Measurements from ENCODE around the gene TNFRSF25. TPM values are rescaled to one million over a fixed set of nuclear protein-coding genes. Genes with fewer than 3 reads are reported as not detected.

The TNFRSF25 gene
- total and polyA plus RNA-seq, 9 of the 15 experiments (the other 6 are each of a cell fraction or from before 2014, with no cell fraction given), result 0.24 to 0.49 TPM; not detected in 7

DNA sequence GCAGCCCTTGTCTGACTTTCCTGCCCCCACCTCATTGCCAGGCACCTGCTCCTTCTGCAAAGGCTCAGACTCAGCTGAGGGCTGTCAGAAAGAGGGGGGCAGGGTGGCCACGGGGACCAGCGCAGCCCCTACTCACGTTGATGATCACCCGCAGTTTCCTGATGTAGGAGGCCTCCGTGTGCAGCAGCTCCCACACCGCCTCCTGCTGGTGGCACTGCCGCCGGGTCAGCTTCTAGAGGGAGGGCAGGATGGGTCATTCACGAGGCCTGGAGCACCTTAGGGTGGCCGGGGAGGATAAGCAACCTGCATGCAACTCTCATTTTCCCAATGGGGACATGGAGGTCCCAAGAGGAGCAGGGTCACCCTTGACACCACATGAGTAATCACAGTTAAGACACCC is 6.4 kb upstream of the TNFRSF25 start (continued):
- TF ChIP-seq DACH1 (IDR thresholded peaks at IDR 0.05; ENCODE audit: partially characterized antibody) (no peak), SIX5 (IDR thresholded peaks at IDR 0.05; ENCODE audit: borderline replicate concordance in 1 of 2, insufficient read depth in 1 of 2, low read depth in 1 of 2, low read length in 2 of 2) (no peak), GATA2 (CRISPR knock-in tag; IDR thresholded peaks at IDR 0.05) (0 out of 2 replicates have a peak, but pooled peaks have one; percentile 7), ASH1L (IDR thresholded peaks at IDR 0.05; ENCODE audit: borderline replicate concordance, low read depth, partially characterized antibody) (no peak), NR1H2 (CRISPR knock-in tag; IDR thresholded peaks at IDR 0.05) (0 out of 2 replicates have a peak, but pooled peaks have one; percentile 44), BHLHE40 (IDR thresholded peaks at IDR 0.05; ENCODE audit: low read length) (peak; percentile 48; the same call in 1 of the 2 replicates), GABPB1 (CRISPR knock-in tag; IDR thresholded peaks at IDR 0.05) (peak; percentile 57; the same call in 1 of the 2 replicates), CREM (IDR thresholded peaks at IDR 0.05; ENCODE audit: low read depth) (peak; percentile 31; the same call in 1 of the 2 replicates), ZNF263 (CRISPR knock-in tag; IDR thresholded peaks at IDR 0.05; ENCODE audit: borderline replicate concordance) (peak; percentile 14; the same call in 1 of the 2 replicates), FOSL1 (tag; conservative IDR thresholded peaks at IDR 0.05) (no peak), TARDBP (IDR thresholded peaks at IDR 0.05) (no peak), XRCC5 (IDR thresholded peaks at IDR 0.05; ENCODE audit: low read depth, low read length) (0 out of 2 replicates have a peak, but pooled peaks have one; percentile 54), SNRNP70 (optimal IDR thresholded peaks at IDR 0.05; ENCODE audit: low read depth, low read length) (no peak), DNMT1 (IDR thresholded peaks at IDR 0.05) (no peak), PHB (CRISPR knock-in tag; IDR thresholded peaks at IDR 0.05) (no peak), MXD1 (CRISPR knock-in tag; IDR thresholded peaks at IDR 0.05; ENCODE audit: borderline replicate concordance, poor library complexity, severe bottlenecking) (no peak), C11orf30 (IDR thresholded peaks at IDR 0.05; ENCODE audit: low read depth) (no peak), SRSF7 (optimal IDR thresholded peaks at IDR 0.05; ENCODE audit: low read depth, low read length) (no peak), ZNF764 (CRISPR knock-in tag; IDR thresholded peaks at IDR 0.05; ENCODE audit: low read depth) (peak; percentile 74), IRF9 (tag; IDR thresholded peaks at IDR 0.05) (no peak), ZNF124 (CRISPR knock-in tag; IDR thresholded peaks at IDR 0.05) (no peak)
- TF ChIP-seq, protein P1, sequence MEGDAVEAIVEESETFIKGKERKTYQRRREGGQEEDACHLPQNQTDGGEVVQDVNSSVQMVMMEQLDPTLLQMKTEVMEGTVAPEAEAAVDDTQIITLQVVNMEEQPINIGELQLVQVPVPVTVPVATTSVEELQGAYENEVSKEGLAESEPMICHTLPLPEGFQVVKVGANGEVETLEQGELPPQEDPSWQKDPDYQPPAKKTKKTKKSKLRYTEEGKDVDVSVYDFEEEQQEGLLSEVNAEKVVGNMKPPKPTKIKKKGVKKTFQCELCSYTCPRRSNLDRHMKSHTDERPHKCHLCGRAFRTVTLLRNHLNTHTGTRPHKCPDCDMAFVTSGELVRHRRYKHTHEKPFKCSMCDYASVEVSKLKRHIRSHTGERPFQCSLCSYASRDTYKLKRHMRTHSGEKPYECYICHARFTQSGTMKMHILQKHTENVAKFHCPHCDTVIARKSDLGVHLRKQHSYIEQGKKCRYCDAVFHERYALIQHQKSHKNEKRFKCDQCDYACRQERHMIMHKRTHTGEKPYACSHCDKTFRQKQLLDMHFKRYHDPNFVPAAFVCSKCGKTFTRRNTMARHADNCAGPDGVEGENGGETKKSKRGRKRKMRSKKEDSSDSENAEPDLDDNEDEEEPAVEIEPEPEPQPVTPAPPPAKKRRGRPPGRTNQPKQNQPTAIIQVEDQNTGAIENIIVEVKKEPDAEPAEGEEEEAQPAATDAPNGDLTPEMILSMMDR (IDR thresholded peaks at IDR 0.05 in 2 of 3, conservative IDR thresholded peaks at IDR 0.05 in 1 of 3; ENCODE audit: insufficient read depth in 2 of 3, low read depth in 1 of 3, low read length in 3 of 3), result peak; percentile 81 to 98 (median 91)
